NCI-H1048 (cell line): ENCODE data around the gene TADA2A.
A peak's percentile ranks its signal among the peaks of the same experiment; 100 is the strongest.

Experiments used
- DNase-seq: peaks from one replicate; lab custom pipeline; 2025; lab: John Stamatoyannopoulos, UW

Gene TADA2A

DNA sequence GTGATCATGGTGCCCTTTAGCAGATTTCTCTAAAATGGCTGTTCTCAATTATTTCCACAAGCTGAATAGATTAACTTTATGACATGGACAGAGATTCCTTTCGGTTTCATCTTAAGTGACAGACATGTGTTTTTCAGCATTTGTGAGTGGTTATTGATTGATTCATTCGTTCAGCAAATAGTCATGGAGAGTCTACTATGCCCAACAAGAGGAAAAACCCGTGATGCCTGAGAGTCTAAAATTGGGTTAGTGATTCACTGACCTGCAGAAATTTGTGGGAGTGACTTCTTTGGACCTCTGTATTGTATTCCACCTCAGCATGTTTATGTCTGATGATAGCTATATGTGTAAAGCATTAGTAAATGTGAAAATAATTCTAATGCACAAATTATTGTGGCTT lies 55.0 kb downstream of the TADA2A start:
- no peak for DNase-seq

DNA sequence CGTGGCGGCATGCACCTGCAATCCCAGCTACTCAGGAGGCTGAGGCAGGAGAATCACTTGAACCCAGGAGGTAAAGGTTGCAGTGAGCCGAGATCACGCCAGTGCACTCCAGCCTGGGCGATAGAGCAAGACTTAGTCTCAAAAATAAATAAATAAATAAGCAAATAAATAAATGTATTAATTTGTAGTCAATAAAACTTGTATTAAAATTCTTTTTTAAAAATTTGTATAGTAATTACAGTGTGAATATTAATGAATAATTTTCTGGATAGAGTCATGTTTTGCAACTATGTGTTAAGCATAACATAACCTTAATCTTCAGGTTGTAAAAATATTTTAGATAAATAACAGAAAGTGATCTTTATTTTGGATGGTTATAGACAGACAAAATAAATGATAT lies 55.8 kb downstream of the TADA2A start:
- no peak for DNase-seq

DNA sequence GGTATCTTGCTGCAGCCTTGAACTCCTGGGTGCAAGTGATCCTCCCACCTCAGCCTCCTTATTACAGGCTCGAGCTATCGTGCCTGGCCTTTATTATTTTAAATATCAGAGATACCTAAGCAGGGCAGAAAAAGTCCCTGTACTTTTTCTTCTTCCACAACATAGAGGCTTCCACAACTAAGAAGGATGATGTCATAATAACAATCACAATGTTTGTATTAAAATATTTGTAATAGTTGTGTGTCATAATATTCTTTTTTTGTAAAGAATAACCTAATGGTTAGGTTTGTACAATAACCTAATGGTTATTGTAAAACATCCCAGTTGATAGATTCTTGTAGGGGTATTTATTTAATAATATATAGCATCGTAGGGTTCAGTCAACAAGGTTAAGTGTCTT lies 56.4 kb downstream of the TADA2A start:
- no peak for DNase-seq

DNA sequence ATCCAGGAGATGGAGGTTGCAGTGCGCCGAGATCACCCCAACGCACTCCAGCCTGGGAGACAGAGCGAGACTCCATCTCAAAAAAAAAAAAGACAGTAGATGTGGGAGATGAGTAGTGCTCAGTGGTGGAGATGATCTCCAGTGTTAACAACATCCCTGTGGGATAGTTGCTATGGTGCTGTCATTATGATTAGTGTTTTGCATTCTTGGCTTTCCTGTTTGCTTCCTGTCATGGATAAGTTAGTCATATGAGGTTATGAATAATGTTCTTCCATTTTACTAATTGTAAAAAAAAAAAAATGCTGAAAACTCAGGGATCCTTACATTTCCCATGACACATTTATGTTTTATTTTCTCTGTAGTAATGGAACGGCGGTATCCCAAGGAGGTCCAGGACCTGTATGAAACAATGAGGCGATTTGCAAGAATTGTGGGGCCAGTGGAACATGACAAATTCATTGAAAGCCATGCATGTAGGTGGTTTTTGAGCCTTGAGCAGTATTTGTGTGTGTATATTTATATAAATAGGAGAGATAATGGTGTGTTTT lies 58.5 kb downstream of the TADA2A start:
- DNase-seq = no peak

DNA sequence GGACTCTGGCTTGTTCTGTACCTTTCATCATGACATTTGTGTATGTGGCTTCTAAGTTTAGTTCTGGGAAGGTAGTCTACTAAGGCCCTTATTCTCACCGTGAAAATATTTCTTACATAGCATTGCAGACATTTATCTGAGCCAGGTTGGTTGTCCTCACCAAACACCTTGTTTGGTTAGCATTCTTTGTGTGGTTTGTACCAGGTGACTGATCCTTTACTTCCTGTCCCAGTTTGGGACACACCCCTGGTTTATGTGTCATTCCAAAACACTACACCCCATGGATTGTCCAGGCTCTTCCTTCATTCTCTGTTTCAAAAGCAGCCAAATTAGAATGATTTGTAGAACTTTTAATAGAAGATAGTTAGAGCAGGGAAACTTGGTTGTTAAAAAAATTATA lies 59.8 kb downstream of the TADA2A start:
- DNase-seq = no peak

DNA sequence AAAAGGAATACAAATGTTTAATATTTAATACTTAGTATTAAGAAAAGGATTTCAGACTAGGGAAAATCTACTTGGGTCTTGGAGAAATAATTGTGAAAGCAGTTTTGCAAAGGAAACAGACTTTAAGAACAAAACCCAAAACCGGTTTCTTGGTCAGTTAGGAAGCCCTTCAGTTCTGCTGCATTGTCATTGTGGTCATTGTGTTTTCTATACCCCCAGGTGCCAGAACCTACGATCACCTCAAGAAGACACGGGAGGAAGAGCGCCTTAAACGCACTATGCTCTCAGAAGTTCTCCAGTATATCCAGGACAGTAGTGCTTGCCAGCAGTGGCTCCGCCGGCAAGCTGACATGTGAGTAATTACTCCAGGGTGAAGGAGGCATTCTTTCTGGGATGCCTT lies 63.5 kb downstream of the TADA2A start:
- no peak for DNase-seq

DNA sequence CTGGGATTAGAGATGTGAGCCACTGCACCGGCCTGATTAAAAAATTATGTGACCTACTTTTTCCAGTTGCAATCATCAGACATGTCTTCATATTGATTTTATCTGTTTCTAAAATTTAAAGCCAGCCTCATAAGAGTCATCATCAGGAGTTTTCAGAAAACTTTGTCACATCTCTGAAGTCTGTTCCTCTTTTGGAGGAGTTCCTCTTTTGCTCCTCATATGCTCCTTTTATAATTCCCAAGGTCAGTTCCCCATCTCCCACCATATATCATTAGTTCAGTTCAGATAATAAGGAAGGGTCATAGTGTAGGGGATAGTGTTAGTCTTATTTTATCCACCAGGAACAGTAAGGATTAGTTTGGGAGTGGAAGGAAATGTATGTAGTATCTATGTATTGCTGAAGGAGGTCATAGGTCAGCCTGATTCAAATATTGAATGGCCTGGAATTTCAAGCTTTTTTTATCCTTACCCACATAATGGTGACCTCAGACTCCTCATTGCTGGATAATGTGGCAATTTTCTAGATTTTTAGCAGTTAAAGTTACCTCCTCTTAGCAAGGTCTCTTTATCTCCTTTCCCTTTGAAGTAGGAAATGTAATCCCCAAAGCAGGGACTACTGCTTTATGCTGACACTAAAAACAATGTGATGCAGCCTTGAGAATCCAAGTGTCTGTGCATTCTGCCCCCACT lies 69.2 kb downstream of the TADA2A start:
- DNase-seq = no peak

DNA sequence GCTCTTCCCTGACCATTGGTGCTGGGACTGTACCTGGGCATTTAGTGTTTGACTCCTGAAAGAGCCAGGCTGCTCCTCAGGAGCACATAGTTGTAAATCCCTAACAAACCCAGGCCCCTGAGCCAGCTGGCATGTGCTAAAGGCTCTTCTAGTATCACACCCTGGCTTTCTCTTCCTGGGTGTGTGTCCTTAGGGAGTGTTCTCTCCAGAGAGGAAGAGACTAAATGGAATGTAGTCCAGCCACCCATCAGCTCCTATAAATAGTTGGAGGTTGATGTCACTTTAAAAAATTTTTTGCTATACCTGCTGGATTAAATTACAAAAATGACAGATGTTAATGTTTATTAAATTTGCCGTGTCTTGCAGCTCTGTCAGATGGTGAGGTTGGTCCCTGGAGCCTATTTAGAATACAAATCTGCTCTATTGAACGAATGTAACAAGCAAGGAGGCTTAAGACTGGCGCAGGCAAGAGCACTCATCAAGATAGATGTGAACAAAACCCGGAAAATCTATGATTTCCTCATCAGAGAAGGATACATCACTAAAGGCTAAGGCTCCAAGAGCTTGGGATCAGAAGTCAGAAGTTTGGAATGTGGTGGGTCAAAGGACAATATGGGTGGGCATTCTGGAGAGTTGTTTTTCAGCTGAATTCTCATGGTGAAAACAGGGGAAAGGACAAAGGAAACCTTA lies 69.9 kb downstream of the TADA2A start:
- no peak for DNase-seq

DNA sequence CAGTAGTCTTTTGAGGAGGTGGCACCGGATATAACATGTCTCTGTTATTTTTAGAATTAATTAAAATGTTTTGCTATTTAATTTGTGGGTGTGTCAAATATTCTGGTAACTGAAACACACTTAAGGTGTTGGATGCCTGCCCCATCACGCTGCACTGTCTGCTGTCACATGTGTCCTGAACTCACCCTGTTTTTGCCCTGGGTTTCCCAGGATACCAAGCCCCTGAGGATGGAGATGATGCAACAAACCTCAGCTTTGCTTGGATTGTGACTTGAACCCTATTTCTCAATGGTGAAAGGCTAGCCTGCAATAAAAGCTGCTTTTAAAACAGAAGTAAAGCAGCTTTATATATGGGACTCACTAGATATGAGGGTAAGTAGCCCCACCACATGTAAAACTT lies 71.5 kb downstream of the TADA2A start:
- no peak for DNase-seq

DNA sequence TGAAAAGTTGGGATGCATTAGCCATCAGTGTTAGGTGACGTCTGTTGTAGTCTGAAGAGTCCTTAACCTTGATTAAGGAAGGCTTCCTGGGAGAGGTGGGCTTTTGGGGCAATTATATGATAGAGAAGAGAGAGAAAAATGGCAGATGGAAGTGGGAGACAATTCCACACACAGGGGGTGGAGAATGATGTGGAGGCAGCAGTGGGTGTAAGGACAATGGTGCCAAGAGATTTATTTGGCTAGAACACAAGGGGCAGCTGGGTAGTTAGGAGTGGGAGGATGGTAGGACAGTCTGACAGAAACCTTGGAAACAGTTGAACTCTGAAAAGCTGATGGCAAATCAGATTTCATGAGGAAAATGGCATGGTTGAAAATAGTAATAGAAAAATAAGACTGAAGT lies 72.3 kb downstream of the TADA2A start:
- DNase-seq = no peak

DNA sequence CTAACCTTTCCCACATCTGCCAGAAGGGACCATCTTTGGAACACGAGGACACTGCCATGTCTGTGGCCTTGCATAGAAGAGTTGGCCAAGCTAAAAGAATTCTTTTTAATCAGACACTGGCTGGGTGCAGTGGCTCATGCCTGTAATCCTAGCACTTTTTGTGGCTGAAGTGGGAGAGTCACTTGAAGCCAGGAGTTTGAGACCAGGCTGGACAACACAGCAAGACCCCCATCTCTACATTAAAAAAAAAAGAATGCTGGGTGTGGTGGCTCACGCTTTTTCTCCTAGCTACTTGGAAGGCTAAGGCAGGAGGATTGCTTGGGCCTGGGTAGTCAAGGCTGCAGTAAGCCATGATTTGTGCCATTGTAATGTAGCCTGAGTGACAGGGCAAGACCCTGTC lies 73.7 kb downstream of the TADA2A start:
- DNase-seq = no peak

DNA sequence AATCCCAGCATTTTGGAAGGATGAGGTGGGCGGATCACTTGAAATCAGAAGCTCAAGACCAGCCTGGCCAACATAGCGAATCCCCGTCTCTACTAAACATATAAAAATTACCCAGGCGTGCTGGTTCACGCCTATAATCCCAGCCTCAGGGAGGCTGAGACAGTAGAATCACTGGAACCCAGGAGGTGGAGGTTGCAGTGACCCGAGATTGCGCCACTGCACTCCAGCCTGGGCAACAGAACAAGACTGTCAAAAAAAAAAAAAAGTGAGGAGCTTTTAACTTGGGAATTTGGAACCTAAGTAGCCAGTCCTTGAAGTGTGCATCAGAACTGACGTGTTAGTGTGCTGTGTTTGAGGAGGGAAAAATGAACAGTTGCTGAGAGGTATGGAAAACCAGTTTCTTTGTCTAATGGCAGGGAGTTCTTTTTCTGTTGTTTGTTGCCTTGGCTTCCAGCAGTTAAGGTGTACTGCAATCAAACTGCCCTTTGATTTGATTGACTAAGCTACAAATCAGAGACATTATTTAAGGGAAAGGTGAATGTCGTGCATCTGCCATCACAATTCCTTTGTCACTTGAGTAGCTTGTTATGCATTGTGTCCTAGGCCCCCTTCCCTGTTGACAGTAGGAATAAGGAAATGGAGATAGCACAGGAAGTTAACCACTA lies 74.4 kb downstream of the TADA2A start:
- no peak for DNase-seq

DNA sequence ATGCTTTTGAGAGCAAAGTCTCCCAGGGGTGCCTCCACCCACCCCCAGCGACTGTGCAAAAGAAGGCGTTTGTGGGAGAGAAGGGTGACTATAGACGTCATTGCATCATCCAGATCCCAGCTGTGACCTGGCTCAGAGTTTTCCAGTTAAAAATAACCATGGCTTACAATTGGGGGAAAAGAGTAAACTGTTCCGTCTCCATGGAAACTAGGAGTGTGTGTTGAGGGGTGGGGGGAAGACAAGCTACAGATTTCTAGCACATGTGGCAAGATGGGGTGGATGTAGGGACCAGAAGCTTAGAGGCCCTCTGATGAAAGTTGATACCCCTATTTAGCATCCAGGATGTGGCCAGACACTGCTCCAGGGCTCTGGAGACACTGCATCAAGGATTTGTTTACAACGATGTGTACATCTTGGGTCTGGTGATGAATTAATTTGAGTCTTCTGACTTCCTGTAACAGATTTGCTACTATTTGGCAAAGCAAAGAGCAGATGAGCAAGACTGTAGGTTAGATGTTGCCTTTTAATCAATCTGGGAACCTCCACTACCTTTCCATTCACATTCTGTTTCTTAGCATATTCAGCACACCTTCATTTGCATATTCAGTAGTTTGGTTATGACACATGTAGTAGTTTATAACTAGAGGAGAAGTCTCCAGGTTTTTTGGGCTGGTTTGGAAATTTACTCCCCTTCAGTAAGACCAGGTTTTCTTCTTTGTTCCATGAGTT lies 76.8 kb downstream of the TADA2A start:
- no peak for DNase-seq

DNA sequence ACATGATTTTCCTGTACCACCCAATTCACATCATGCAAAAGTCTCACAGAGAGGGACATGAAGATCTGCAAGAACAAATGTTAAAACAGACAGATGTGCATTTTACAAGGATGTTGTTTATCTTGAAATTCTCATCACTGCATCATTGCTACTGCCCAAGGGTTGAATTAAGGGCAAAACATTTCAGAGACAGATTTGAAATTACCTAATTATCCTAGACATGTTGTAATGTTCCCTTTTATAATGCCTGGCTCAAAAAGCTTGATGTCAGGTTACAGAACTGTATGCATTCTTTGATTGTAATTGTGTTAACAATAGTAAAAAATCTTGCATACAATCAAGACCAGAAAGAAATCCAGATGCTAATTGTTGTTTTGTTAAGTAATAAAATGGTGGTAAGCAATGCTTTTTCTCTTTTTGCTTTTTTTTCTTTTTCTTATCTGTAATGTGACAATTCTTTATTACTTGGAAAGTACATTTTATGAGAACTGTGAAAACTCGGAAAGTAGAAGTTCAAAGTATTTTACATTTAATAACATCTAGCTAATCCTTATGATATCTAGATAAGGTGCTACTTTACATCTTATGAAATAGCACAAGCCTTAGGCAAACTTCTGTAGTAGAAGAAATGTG lies 79.4 kb downstream of the TADA2A start:
- no peak for DNase-seq

DNA sequence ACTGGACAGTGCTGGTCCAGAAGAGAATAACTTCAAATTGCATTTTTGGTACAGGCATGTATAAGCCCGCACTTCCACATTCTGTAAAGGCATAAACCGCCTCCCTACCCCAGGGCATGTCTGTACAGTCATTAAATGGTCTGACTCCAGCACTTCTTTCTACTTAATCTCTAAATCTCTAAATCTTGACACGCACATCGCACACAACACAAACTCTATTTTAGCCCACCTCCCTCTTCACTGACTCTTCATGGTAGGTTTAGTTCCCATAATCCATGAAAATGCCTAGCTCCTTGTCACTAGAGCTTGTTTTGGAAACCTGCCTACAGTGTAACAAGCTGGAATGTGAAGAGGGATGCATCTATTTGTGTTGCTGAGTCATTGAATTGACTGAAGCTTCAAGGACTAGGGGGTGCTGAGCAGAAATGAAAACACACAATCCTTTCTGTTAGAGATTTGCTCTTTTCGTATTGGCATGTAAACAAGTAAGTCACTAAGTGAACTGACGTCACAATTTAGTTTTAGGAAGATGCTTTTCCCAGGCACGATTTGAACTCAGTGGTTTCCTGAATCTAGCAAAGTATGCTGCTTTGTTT lies 81.4 kb downstream of the TADA2A start:
- no peak for DNase-seq

DNA sequence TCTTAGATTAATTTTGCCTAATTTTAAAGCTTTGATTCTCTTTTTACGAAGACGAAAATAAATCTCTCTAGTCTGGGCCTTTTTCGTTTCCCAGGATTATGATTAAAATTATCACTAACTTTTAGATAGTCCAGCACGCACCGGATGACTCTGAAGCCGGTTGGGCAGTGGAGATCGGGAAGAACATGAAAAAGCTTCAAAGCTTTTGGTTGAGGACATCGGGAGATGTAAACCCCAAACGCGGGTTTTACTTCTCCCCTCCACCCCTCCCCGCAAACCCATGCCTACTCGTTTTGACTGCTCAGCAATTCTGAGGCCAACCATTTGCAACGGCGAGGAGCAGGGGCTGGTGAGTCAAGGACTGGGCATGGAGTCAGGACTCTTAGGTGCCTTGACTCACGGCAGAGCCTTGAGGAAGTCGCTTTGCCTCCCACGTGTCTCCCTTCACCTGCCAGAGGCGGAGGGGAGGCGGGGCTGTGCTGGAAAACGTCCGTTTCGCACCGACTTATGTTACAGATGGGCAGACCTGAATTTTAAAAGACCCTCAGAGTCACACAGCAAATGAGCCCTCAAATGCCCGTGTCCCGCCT lies 82.0 kb downstream of the TADA2A start:
- no peak for DNase-seq

DNA sequence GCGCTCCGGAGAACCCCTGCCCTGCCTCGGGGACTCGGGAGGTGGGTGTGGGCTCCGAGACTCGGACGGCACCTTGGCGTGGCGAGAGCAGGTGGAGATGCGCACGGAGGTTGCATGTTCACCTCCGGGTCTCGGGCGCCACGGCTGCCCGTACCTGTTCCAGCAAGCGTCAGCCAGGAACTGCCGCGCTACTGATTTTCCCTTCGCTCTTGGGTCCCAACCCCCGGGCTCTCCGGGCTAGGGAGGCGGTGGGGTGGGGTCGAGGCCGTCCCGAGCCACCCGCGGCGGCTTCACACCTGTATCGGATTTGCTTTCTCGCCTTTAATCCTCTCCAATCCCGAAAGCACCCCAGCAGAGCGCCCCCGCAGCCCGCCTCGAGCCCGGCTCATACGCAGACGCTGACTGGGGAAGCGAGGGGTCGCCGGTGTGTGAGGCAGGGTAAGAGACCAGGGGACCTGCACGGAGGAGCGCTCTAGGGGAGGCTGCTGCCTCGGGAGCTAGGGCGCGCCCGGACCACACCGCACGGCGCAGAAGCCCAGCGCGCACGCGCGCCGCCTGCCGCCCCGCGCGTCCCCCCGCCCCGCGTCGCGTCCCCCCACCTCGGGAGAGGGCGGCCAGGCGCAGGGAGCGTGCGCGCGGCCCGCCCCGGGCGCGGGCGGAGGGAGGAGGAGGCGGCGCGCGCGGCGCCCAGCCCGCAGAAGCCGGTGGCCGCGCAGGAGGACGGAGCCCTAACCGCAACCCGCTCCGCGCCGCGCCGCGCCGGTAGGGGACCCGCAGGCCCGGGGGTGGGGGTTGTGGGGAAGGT lies 82.7 kb downstream of the TADA2A start, which contains the start of gene DUSP14:
Gene DUSP14, plus strand, starts transcription at position 695 of the 805 bp plus-strand sequence. CDS start 22,382 bp downstream, outside the sequence.
- peak; percentile 78 for DNase-seq

DNA sequence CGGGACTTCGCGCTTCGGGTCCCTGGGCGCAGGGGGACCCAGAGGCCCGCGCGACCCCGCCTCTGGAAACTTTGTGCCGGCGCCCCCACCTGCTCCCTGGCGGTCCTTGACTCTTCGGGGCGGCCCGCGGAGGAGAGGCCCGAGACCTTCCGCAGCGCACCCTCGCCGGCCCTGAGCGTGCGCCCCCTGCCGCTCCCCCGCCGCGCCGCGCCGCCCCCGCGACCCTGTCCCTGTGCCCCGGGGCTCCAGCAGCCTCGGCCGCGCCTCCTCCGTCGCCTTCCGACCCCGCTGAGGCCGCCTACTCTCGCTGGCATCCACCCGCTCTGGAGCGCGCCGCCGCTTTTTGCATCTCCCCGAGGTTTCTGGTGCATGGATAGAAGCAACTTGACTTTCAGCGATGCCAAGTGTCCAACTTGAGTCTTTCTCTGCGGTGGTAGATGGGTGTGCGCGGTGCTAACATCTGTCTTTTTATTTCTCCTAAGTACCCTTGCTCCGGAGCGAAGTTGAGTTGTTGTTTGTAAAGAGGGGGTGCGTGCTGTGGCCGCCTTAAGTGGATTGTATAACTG lies 83.4 kb downstream of the TADA2A start:
- DNase-seq = no peak
